C4-2B (cell line): ENCODE data around the gene SLC66A1.
A peak's percentile ranks its signal among the peaks of the same experiment; 100 is the strongest.

Experiments used
- CTCF ChIP-seq: fragments of 450-650 bp; conservative IDR thresholded peaks from 2 replicates; pipeline ENCODE4 v1.5.1; 2017; ENCODE audit warnings: mild to moderate bottlenecking
- ZFX ChIP-seq: fragments of 450-650 bp; IDR thresholded peaks from 2 replicates; pipeline ENCODE4 v1.6.1; 2017

- TF ChIP-seq CTCF (peak; percentile 81), ZFX (no peak)
These were observed 29.3 kb downstream of the SLC66A1 start for GRCh38 chr1:19341201-19342061.
